Measurements from ENCODE around the gene MYH11.

DNA sequence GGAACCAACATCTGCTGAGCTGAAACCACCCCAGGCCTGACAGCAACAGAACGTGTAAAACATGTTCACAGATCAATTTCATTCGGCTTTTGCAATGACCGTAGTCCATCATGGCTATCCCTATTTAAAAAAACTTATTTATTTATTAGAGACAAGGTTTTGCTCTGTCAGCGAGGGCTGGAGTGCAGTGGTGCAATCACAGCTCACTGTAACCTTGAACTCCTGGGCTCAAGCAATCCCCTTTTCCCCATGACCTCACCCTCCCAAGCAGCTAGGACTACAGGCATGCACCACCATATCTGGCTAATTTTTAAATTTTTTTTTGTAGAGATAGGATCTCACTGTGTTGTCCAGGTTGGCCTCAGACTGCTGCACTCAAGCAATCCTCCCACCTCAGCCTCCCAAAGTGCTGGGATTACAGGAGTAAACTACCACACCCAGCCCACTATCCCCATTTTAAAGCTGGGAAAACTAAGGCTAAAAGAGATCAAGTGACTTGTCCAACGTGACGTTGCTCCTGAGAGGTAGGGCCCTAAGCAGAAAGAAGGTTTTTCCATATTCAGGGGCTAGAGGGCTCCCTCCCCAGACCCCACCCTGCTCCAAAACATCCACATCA, 77.7 kb downstream of the MYH11 start:
- TF ChIP-seq GATA2 (IDR thresholded peaks at IDR 0.05; ENCODE audit: low read depth, low read length) (no peak), GATA3 (IDR thresholded peaks at IDR 0.05; ENCODE audit: low read depth, low read length) (no peak)

Data from SH-SY5Y (cell line).